Neural cell (in vitro differentiated cells): Measurements from ENCODE around the gene ZBTB24. TPM values are rescaled to one million over a fixed set of nuclear protein-coding genes. Genes with fewer than 3 reads are reported as not detected.
"Not testable (repeated sequence)": the region's sequence is repeated elsewhere in the genome, so short reads cannot be mapped to it uniquely, and the experiment has no call there.

Source experiments
- H2AFZ ChIP-seq: fragments of 200-600, 300-800 bp; sonication (generic), shearing (Covaris generic); 2 replicates; pipeline ENCODE4 v1.6.0; 2014; ENCODE audit warnings: low read depth, mild to moderate bottlenecking, antibody characterized with exemption, low read length, moderate library complexity
- H3F3A ChIP-seq: fragments of 200-600 bp; shearing (Covaris generic); 2 replicates; pipeline ENCODE4 v1.6.1; 2016; ENCODE audit warnings: mild to moderate bottlenecking, moderate library complexity, mixed read lengths, antibody characterized with exemption, low read length; ENCODE audit not compliant: insufficient read depth, poor library complexity, severe bottlenecking
- H3K27ac ChIP-seq: fragments of 200-600, 300-800 bp; sonication (generic), shearing (Covaris generic); 2 replicates; pipeline ENCODE4 v1.5.1; 2014; ENCODE audit warnings: mild to moderate bottlenecking, low read length, moderate library complexity
- H3K27me3 ChIP-seq: fragments of 300-800, 200-600 bp; sonication (generic), shearing (Covaris generic); 2 replicates; pipeline ENCODE4 v1.6.0; 2014; ENCODE audit warnings: mild to moderate bottlenecking, low read depth, low read length, moderate library complexity; ENCODE audit not compliant: insufficient read depth
- H3K36me3 ChIP-seq: fragments of 300-800, 200-600 bp; sonication (generic), shearing (Covaris generic); 2 replicates; pipeline ENCODE4 v1.5.1; 2014; ENCODE audit warnings: mild to moderate bottlenecking, antibody characterized with exemption, low read length, moderate library complexity; ENCODE audit not compliant: insufficient read depth
- H3K4me2 ChIP-seq: fragments of 300-800, 200-600 bp; sonication (generic), shearing (Covaris generic); 2 replicates; pipeline ENCODE4 v1.6.0; 2014; ENCODE audit warnings: mild to moderate bottlenecking, low read length
- H3K4me3 ChIP-seq: fragments of 300-800, 200-600 bp; sonication (generic), shearing (Covaris generic); 2 replicates; pipeline ENCODE4 v1.5.1; 2014; ENCODE audit warnings: mild to moderate bottlenecking, low read length, moderate library complexity
- H3K79me2 ChIP-seq: fragments of 200-600 bp; shearing (Covaris generic); replicated peaks from 2 replicates; pipeline ENCODE4 v1.6.0; 2014; ENCODE audit warnings: mild to moderate bottlenecking, low read length, moderate library complexity; ENCODE audit not compliant: insufficient read depth
- H3K9ac ChIP-seq: fragments of 300-800, 200-600 bp; sonication (generic), shearing (Covaris generic); 2 replicates; pipeline ENCODE4 v1.6.1; 2016; ENCODE audit warnings: mild to moderate bottlenecking, low read length, mixed read lengths
- H3K9me2 ChIP-seq: fragments of 200-600 bp; shearing (Covaris generic); 2 replicates; pipeline ENCODE4 v1.6.1; 2016; ENCODE audit warnings: mild to moderate bottlenecking, low read length, mixed read lengths; ENCODE audit not compliant: insufficient read depth
- H3K9me3 ChIP-seq: fragments of 200-600, 300-800 bp; sonication (generic), shearing (Covaris generic); 2 replicates; pipeline ENCODE4 v1.6.1; 2016; ENCODE audit warnings: mild to moderate bottlenecking, mixed run types, low read length, moderate library complexity, mixed read lengths
- H4K20me1 ChIP-seq: fragments of 200-600 bp; shearing (Covaris generic); 2 replicates; pipeline ENCODE4 v1.6.1; 2016; ENCODE audit warnings: mild to moderate bottlenecking, mixed run types; ENCODE audit not compliant: insufficient read depth
- EP300 ChIP-seq: fragments of 450-650 bp; conservative IDR thresholded peaks from 2 replicates; pipeline ENCODE4 v1.6.1; 2014; ENCODE audit warnings: antibody characterized with exemption, mild to moderate bottlenecking, moderate library complexity; ENCODE audit not compliant: poor library complexity, severe bottlenecking
- EZH2 ChIP-seq: fragments of 200-600, 300-800 bp; shearing (Covaris generic), sonication (generic); IDR thresholded peaks from 2 replicates; pipeline ENCODE4 v1.6.1; 2014; ENCODE audit warnings: antibody characterized with exemption, low read length, borderline replicate concordance, mild to moderate bottlenecking; ENCODE audit not compliant: insufficient read depth, poor library complexity, severe bottlenecking
- MXI1 ChIP-seq: fragments of 450-650 bp; conservative IDR thresholded peaks from 2 replicates; pipeline ENCODE4 v1.6.1; 2014; ENCODE audit warnings: antibody characterized with exemption, mild to moderate bottlenecking; ENCODE audit not compliant: poor library complexity, severe bottlenecking
- POLR2AphosphoS5 ChIP-seq: IDR thresholded peaks from 2 replicates; pipeline ENCODE4 v1.6.1; 2012
- RAD21 ChIP-seq: fragments of 450-650 bp; conservative IDR thresholded peaks from 2 replicates; pipeline ENCODE4 v1.6.1; 2014; ENCODE audit warnings: antibody characterized with exemption, mild to moderate bottlenecking, moderate library complexity
- REST ChIP-seq: IDR thresholded peaks from 2 replicates; pipeline ENCODE4 v1.6.1; 2012; ENCODE audit warnings: borderline replicate concordance
- SMC3 ChIP-seq: fragments of 450-650 bp; conservative IDR thresholded peaks from 2 replicates; pipeline ENCODE4 v1.6.1; 2014; ENCODE audit warnings: antibody characterized with exemption, mild to moderate bottlenecking, moderate library complexity; ENCODE audit not compliant: poor library complexity
- TAF1 ChIP-seq: IDR thresholded peaks from 2 replicates; pipeline ENCODE4 v1.6.1; 2012; ENCODE audit warnings: low read depth
- polyA plus RNA-seq: library from polyadenylated mRNA; depleted of rRNA; stranded (reverse); fragments of >200 nt; gene quantifications from 2 replicates; pipeline ENCODE4 v1.2.3, GENCODE V29; 2014
- TF ChIP-seq, protein P1 (sequence below): fragments of 450-650 bp; IDR thresholded peaks from 2 replicates; pipeline ENCODE4 v1.5.1; 2014; ENCODE audit warnings: antibody characterized with exemption, mild to moderate bottlenecking, moderate library complexity; ENCODE audit not compliant: poor library complexity, severe bottlenecking

Gene ZBTB24
- polyA plus RNA-seq, 1 donor from 2014 or later = 6.0 TPM

DNA sequence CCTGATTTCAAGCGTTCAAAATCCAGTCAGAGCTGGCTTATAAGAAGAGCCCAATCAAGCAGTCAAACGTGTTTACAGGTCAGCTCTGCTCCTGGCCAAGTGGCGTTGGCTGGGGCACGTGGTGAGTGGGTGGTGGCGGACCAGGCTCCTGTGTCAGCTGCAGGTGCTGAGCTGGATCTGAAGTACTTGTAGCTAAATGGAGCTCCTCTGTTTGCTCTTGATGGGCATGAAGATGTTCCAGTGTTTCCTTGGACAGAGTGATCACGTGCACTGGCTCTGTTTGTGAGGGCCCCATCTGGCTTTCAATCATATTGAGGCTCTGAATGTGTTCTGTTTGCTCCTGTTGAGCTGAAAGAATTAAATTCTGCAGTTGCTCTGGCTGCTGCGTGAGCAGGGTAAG, 17.2 kb downstream of the ZBTB24 start:
- TF ChIP-seq EP300 = no peak
- TF ChIP-seq MXI1 = no peak
- no peak for TF ChIP-seq EZH2
- TF ChIP-seq, protein P1, sequence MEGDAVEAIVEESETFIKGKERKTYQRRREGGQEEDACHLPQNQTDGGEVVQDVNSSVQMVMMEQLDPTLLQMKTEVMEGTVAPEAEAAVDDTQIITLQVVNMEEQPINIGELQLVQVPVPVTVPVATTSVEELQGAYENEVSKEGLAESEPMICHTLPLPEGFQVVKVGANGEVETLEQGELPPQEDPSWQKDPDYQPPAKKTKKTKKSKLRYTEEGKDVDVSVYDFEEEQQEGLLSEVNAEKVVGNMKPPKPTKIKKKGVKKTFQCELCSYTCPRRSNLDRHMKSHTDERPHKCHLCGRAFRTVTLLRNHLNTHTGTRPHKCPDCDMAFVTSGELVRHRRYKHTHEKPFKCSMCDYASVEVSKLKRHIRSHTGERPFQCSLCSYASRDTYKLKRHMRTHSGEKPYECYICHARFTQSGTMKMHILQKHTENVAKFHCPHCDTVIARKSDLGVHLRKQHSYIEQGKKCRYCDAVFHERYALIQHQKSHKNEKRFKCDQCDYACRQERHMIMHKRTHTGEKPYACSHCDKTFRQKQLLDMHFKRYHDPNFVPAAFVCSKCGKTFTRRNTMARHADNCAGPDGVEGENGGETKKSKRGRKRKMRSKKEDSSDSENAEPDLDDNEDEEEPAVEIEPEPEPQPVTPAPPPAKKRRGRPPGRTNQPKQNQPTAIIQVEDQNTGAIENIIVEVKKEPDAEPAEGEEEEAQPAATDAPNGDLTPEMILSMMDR = no peak
- TF ChIP-seq RAD21 = no peak
- no peak for TF ChIP-seq REST
- TF ChIP-seq POLR2AphosphoS5 = no peak
- TF ChIP-seq TAF1 = no peak
- H3K9me2 ChIP-seq = no peaks in the 10 kb centered on the region
- peaks cover 2% of the 10 kb centered on the region for H4K20me1 ChIP-seq
- H3K9ac ChIP-seq = no peak overlapping the region
- H3K27ac ChIP-seq = no peak overlapping the region
- H2AFZ ChIP-seq = no peak overlapping the region
- H3K36me3 ChIP-seq = peaks cover 12% of the 10 kb centered on the region
- H3K9me3 ChIP-seq = no peaks in the 10 kb centered on the region
- H3K27me3 ChIP-seq = no peaks in the 10 kb centered on the region
- no peaks in the 10 kb centered on the region for H3F3A ChIP-seq
- no peak overlapping the region for H3K4me3 ChIP-seq
- no peak overlapping the region for H3K4me2 ChIP-seq
- H3K79me2 ChIP-seq = no peaks in the 10 kb centered on the region

GRCh38 chr6:109461733-109462526, 21.1 kb downstream of the ZBTB24 start:
- H4K20me1 ChIP-seq = peaks cover 2% of the 10 kb centered on the region
- H3K9ac ChIP-seq = no peak overlapping the region
- no peaks in the 10 kb centered on the region for H3K9me2 ChIP-seq
- H2AFZ ChIP-seq = no peak overlapping the region
- H3K4me2 ChIP-seq = no peak overlapping the region
- no peak overlapping the region for H3K4me3 ChIP-seq
- H3K79me2 ChIP-seq = no peaks in the 10 kb centered on the region
- no peaks in the 10 kb centered on the region for H3K9me3 ChIP-seq
- no peaks in the 10 kb centered on the region for H3K27me3 ChIP-seq
- no peak overlapping the region for H3K27ac ChIP-seq
- peaks cover 12% of the 10 kb centered on the region for H3K36me3 ChIP-seq
- H3F3A ChIP-seq = no peaks in the 10 kb centered on the region
- TF ChIP-seq EP300 = no peak
- no peak for TF ChIP-seq MXI1
- TF ChIP-seq SMC3 = no peak
- TF ChIP-seq POLR2AphosphoS5 = no peak
- no peak for TF ChIP-seq TAF1
- TF ChIP-seq RAD21 = no peak
- TF ChIP-seq REST = no peak
- no peak for TF ChIP-seq EZH2
- TF ChIP-seq, protein P1 = no peak

- H3K36me3 ChIP-seq = peaks cover 12% of the 10 kb centered on the region
- not testable (repeated sequence) for H4K20me1 ChIP-seq, H3K4me3 ChIP-seq, H3F3A ChIP-seq, H2AFZ ChIP-seq, H3K9ac ChIP-seq, H3K4me2 ChIP-seq, H3K9me3 ChIP-seq, H3K27me3 ChIP-seq, H3K9me2 ChIP-seq, H3K27ac ChIP-seq, H3K79me2 ChIP-seq
Measured at GRCh38 chr6:109461205-109461604, 21.8 kb downstream of the ZBTB24 start.
